Suppressor macrophage treated with lipopolysaccharide for 1 hour (primary cell): ENCODE results near the gene SELENOH.

ENCODE experiments used
- DNase-seq, 3 donors: peaks; one replicate each; pipeline ENCODE4 v3.0.0-alpha.2; 2020 to 2022

SELENOH gene

GRCh38 chr11:57786436-57786835 is 45.1 kb downstream of the SELENOH start:
- DNase-seq: no peak

GRCh38 chr11:57787006-57787604 is 45.8 kb downstream of the SELENOH start:
- no peak for DNase-seq

DNA sequence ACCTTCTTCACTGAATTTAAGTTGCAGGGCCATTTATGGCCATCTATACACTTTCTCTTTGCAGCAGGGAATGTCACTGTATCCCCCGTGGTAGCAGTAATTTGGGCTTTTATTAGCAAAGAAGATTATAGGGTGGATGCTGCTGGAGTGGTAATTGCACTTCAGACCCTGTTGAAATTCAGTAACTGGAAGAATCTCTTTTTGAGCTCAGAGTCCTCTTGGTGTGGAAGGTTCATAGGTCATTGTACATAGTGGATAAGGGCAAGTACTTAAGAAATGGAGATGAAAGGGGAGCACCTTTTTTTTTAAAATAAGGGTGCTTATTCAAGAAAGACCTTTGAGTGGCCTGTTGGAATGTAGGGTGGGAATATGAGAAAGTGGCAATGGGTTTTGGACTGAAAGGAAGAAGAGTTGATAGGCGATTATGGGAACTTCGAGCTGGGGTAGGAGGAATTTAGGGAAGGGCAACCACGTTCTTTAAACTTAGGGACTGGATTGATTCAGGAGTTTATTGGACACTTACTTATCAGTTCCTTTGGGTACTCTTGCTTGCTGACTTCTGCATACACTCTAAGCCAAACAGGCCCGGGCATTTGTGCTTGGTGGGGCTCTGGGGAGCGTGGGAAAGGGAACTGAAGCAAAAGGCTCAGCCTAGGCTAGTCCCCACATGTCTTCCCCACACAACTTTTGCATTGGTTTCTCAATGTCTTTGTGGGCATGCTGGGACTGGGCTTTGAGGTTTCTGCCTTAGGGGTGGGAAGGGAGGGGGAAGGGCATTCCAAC is 46.8 kb downstream of the SELENOH start:
- peak; percentile 60 to 66 (median 63) for DNase-seq

- no peak for DNase-seq
These were observed 47.4 kb downstream of the SELENOH start for GRCh38 chr11:57788703-57789088.

- DNase-seq: no peak
These were observed 50.2 kb downstream of the SELENOH start for GRCh38 chr11:57791321-57792059.

- peak; percentile 94 to 97 (median 96) for DNase-seq
These were observed 50.8 kb downstream of the SELENOH start for GRCh38 chr11:57792060-57792541.

DNA sequence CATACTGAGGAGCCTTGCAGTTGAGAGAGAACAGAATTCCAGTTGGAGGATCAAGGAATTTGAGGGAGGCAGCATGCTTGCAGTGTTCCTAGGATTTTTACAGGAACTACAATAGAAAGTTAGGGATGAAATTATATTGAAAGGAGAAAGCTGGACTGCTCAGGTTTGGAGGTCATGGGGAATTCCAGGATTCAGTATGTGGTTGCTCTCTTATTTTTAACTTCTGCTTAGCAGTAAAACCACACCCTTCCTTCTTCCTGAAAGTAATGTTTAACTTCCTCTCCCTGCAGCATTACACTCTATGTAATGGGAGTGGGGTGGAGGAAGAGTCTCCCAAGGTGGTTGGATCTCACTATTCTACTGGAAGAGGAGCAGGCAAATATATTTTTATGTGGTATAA is 51.6 kb downstream of the SELENOH start:
- peak; percentile 81 to 94 (median 87) for DNase-seq
